BLaER1 treated with 17β-estradiol and CSF1 and Interleukin-3, amounts not matched to agents 10 nM and 100 nM (cell line): Measurements from ENCODE around the gene NPM3.

Experiments used
- H3K27ac ChIP-seq, 11 experiments: shearing (Covaris generic); formaldehyde crosslinking; 2 replicates each; pipeline ENCODE4 v1.8.1; 2022
- H3K27me3 ChIP-seq, 11 experiments: shearing (Covaris generic); formaldehyde crosslinking; 2 replicates each; pipeline ENCODE4 v1.8.1; 2022
- H3K36me3 ChIP-seq, 11 experiments: shearing (Covaris generic); formaldehyde crosslinking; 2 replicates each; pipeline ENCODE4 v1.8.1; 2022
- H3K4me1 ChIP-seq, 10 experiments: shearing (Covaris generic); formaldehyde crosslinking; 2 replicates each; pipeline ENCODE4 v1.8.1; 2022
- H3K4me2 ChIP-seq, 11 experiments: shearing (Covaris generic); formaldehyde crosslinking; 2 replicates each; pipeline ENCODE4 v1.8.1; 2022
- H3K4me3 ChIP-seq, 10 experiments: shearing (Covaris generic); formaldehyde crosslinking; 2 replicates each; pipeline ENCODE4 v1.8.1; 2022
- H3K9ac ChIP-seq, 11 experiments: shearing (Covaris generic); formaldehyde crosslinking; 2 replicates each; pipeline ENCODE4 v1.8.1; 2022
- H3K9me3 ChIP-seq, 11 experiments: shearing (Covaris generic); formaldehyde crosslinking; replicated peaks in 1 of 11; 2 replicates each; pipeline ENCODE4 v1.8.1; 2022
- H4K20me1 ChIP-seq, 11 experiments: shearing (Covaris generic); formaldehyde crosslinking; 2 replicates each; pipeline ENCODE4 v1.8.1; 2022
- Cebpa-rat ChIP-seq, 11 experiments: shearing (Covaris generic); IDR thresholded peaks; 2 replicates each; pipeline ENCODE4 v1.8.1; 2022

NPM3 gene

DNA sequence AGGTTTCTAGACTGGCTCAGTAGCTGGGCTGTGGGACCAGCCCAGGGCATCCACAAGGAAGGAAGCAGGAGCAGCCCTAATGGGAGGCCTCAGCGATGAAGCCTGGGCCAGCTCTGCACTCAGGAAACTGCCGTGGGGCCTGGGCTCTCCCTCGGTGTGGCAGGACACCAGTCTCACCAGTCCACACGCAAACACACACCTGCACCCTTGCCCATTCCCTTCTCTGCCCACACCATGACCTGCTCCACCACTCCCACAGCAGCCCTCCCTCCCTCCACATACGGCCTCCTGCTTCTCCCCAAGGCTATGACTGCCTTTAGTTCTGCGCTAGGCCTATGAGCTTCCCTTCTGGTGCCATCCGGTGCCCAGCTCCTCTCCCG, 14.5 kb downstream of the NPM3 start:
- no peak for TF ChIP-seq Cebpa-rat (IDR thresholded peaks at IDR 0.05)
- H3K27me3 ChIP-seq = peaks cover 33 to 84% (median 67%) of the 10 kb centered on the region in 11 experiments
- no peak overlapping the region for H3K4me3 ChIP-seq
- H3K4me1 ChIP-seq = no peaks in the 10 kb centered on the region
- H3K9me3 ChIP-seq = no peaks in the 10 kb centered on the region
- H3K4me2 ChIP-seq = no peak overlapping the region
- H3K36me3 ChIP-seq = no peaks in the 10 kb centered on the region
- H3K27ac ChIP-seq = no peak overlapping the region
- no peak overlapping the region for H3K9ac ChIP-seq
- H4K20me1 ChIP-seq = peaks cover 0 to 31% (median 17%) of the 10 kb centered on the region in 11 experiments; a peak in 15 of 22 replicates

- Histone ChIP-seq H3K4me1 (no peaks in the 10 kb centered on the region), H3K4me3 (no peak overlapping the region), H4K20me1 (peaks cover 0 to 27% (median 12%) of the 10 kb centered on the region in 11 experiments; a peak in 14 of 22 replicates), H3K27me3 (peaks cover 27 to 78% (median 61%) of the 10 kb centered on the region in 11 experiments), H3K9ac (no peak overlapping the region), H3K36me3 (no peaks in the 10 kb centered on the region), H3K4me2 (no peak overlapping the region), H3K9me3 (no peaks in the 10 kb centered on the region), H3K27ac (no peak overlapping the region)
- TF ChIP-seq Cebpa-rat (IDR thresholded peaks at IDR 0.05) = no peak
Observed at GRCh38 chr10:101767966-101768790, 15.1 kb downstream of the NPM3 start.

- no peak overlapping the region for H3K4me3 ChIP-seq
- H3K9me3 ChIP-seq = no peaks in the 10 kb centered on the region
- H3K27ac ChIP-seq = no peak overlapping the region
- no peak overlapping the region for H3K4me2 ChIP-seq
- no peaks in the 10 kb centered on the region for H3K36me3 ChIP-seq
- H3K27me3 ChIP-seq = peaks cover 21 to 71% (median 55%) of the 10 kb centered on the region in 11 experiments
- TF ChIP-seq Cebpa-rat (IDR thresholded peaks at IDR 0.05) = no peak
- H3K4me1 ChIP-seq = no peaks in the 10 kb centered on the region
- peaks cover 0 to 21% (median 6%) of the 10 kb centered on the region in 11 experiments; a peak in 13 of 22 replicates for H4K20me1 ChIP-seq
- no peak overlapping the region for H3K9ac ChIP-seq
Observed at GRCh38 chr10:101767600-101767945, 15.7 kb downstream of the NPM3 start.

DNA sequence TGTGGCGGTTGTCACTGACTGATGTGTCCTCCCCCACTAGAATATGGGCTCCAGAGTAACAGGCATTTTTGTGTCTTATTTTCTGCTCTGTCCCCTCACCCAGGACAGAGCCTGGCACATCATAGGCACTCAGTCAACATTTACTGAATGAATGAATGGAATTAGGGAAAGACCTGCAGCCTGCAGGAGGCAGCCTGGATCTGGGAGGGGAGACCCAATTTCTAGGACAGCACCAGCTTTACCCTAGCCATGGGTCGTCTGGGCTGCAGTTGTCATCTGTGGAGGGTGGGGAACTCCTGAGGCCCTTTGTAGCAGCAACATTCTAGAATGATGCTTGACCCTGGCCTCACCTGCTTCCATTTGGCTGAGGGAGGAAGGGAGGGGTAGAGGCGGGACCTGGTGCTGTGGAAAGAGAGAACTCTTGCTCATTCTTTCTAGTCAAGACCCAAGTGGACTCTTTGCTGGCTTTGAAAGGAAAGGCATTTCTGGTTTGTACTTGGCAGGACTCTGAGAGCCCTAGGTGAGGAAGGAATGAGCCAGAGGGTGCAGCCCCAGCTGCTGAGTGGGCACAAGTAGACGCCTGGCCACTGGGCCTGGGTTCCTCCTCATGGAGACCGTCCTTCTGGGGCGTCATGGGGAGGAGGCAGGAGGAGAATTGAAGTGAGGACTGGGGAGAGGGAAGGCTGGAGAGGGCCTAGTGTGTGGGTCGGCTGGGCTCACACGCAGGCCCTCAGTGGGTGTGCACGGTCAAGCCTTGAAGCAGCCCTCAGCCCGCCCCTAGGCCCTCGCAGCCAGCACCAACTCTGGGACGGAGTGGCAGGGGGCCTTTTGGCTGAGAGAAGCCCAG, 16.3 kb downstream of the NPM3 start:
- TF ChIP-seq Cebpa-rat (IDR thresholded peaks at IDR 0.05) = no peak
- H3K4me1 ChIP-seq = no peaks in the 10 kb centered on the region
- no peaks in the 10 kb centered on the region for H3K9me3 ChIP-seq
- H4K20me1 ChIP-seq = peaks cover 0 to 15% (median under 1%) of the 10 kb centered on the region in 11 experiments; a peak in 9 of 22 replicates
- H3K4me2 ChIP-seq = no peak overlapping the region
- H3K9ac ChIP-seq = no peak overlapping the region
- no peak overlapping the region for H3K27ac ChIP-seq
- H3K27me3 ChIP-seq = peaks cover 15 to 66% (median 49%) of the 10 kb centered on the region in 11 experiments
- no peaks in the 10 kb centered on the region for H3K36me3 ChIP-seq
- H3K4me3 ChIP-seq = no peak overlapping the region

- no peak overlapping the region for H3K27ac ChIP-seq
- peaks cover 0 to 10% (median 0%) of the 10 kb centered on the region in 11 experiments; a peak in 5 of 22 replicates for H4K20me1 ChIP-seq
- H3K9ac ChIP-seq = no peak overlapping the region
- peaks cover 8 to 59% (median 42%) of the 10 kb centered on the region in 11 experiments for H3K27me3 ChIP-seq
- H3K4me2 ChIP-seq = no peak overlapping the region
- no peak for TF ChIP-seq Cebpa-rat (IDR thresholded peaks at IDR 0.05)
- H3K9me3 ChIP-seq = no peaks in the 10 kb centered on the region
- no peaks in the 10 kb centered on the region for H3K36me3 ChIP-seq
- H3K4me3 ChIP-seq = no peak overlapping the region
- no peaks in the 10 kb centered on the region for H3K4me1 ChIP-seq
Observed at GRCh38 chr10:101766306-101766705, 16.9 kb downstream of the NPM3 start.

DNA sequence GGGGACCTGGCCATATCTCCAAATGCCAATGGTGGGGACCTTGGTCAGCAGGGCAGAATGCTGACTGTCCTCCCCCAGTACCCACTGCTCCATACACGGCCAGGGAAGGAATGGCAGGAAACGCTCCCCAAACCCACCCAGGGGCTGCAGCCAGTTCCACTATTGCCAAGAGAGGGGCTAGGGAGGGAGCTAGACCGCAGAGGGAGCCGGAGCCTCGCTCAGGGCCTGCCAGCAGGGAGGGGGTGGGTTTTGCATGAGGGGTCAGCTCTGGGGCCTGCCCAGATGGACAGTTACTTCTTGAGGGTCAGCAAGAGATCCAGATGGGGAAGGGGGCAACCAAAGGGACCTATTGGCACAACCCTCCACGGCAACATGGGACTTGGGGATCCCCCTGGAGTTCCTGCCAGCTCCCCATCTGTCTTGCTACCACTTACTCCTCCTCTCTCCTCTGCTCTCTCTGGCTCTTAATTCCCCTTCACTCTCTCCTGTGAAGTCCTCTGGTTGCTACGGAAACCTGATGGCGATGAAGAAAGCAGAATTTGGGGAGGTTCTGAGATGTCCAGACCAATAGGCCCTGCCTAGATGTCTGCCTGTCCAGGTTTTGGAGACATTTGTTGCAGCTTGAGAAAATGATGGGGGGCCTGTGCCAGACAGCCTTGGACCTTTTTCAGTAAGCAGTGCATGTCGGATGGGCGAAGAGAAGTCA, 20.0 kb downstream of the NPM3 start:
- Histone ChIP-seq H4K20me1 (peaks cover 0 to 6% (median 0%) of the 10 kb centered on the region in 11 experiments; a peak in 4 of 22 replicates), H3K4me2 (no peak overlapping the region), H3K27ac (no peak overlapping the region), H3K4me3 (no peak overlapping the region), H3K9me3 (no peaks in the 10 kb centered on the region), H3K27me3 (peaks cover 0 to 30% (median 17%) of the 10 kb centered on the region in 11 experiments; a peak in 10 of 22 replicates), H3K36me3 (no peaks in the 10 kb centered on the region), H3K4me1 (no peaks in the 10 kb centered on the region), H3K9ac (no peak overlapping the region)
- no peak for TF ChIP-seq Cebpa-rat (IDR thresholded peaks at IDR 0.05)

- Histone ChIP-seq H3K9me3 (no peaks in the 10 kb centered on the region), H4K20me1 (peaks cover 0 to 6% (median 0%) of the 10 kb centered on the region in 11 experiments; a peak in 4 of 22 replicates), H3K4me1 (no peaks in the 10 kb centered on the region), H3K27me3 (peaks cover 0 to 24% (median 11%) of the 10 kb centered on the region in 11 experiments; a peak in 10 of 22 replicates), H3K4me2 (no peak overlapping the region), H3K27ac (no peak overlapping the region), H3K36me3 (no peaks in the 10 kb centered on the region), H3K9ac (no peak overlapping the region), H3K4me3 (no peak overlapping the region)
- no peak for TF ChIP-seq Cebpa-rat (IDR thresholded peaks at IDR 0.05)
Observed at GRCh38 chr10:101762736-101763135, 20.5 kb downstream of the NPM3 start.

- Histone ChIP-seq H3K27ac (no peak overlapping the region), H3K9ac (no peak overlapping the region), H3K4me1 (no peaks in the 10 kb centered on the region), H3K4me3 (no peak overlapping the region), H3K4me2 (no peak overlapping the region), H4K20me1 (peaks cover 0 to 6% (median 0%) of the 10 kb centered on the region in 11 experiments; a peak in 2 of 22 replicates), H3K36me3 (no peaks in the 10 kb centered on the region), H3K9me3 (no peaks in the 10 kb centered on the region), H3K27me3 (peaks cover 0 to 11% (median 0%) of the 10 kb centered on the region in 11 experiments; a peak in 2 of 22 replicates)
- TF ChIP-seq Cebpa-rat (IDR thresholded peaks at IDR 0.05) = no peak
Observed at GRCh38 chr10:101761226-101761625, 22.0 kb downstream of the NPM3 start.
